Breast epithelium (tissue), 4 donors: ENCODE results near the gene XKR8. TPM values are rescaled to one million over a fixed set of nuclear protein-coding genes. Genes with fewer than 3 reads are reported as not detected.

ENCODE experiments used
- DNase-seq, 2 donors: peaks; one replicate each; pipeline ENCODE4 v3.0.0-alpha.2; 2019; ENCODE audit warnings: low spot score in 2 of 2
- H3K27ac ChIP-seq, 2 donors: fragments of 200-600 bp; sonication (generic) in 1 of 2; one replicate each; pipeline ENCODE4 v1.5.1; 2016 to 2019; ENCODE audit warnings: mild to moderate bottlenecking in 1 of 2
- H3K27me3 ChIP-seq, 2 donors: fragments of 200-600 bp; sonication (generic) in 1 of 2; one replicate each; pipeline versions ENCODE4 v1.5.1 to v1.6.0; 2017 to 2019; ENCODE audit warnings: control low read depth in 1 of 2, mild to moderate bottlenecking in 1 of 2
- H3K36me3 ChIP-seq: fragments of 200-600 bp; one replicate; pipeline ENCODE4 v1.5.1; 2019
- H3K4me1 ChIP-seq, 2 donors: fragments of 200-600 bp; sonication (generic); one replicate each; pipeline ENCODE4 v1.5.1; 2016 to 2019; ENCODE audit warnings: control low read depth in 1 of 2
- H3K4me3 ChIP-seq, 3 donors: fragments of 200-600 bp; sonication (generic); 1 replicate in 2 of 3; 2 replicates in 1 of 3; pipeline ENCODE4 v1.5.1; 2016 to 2019; ENCODE audit warnings: mild to moderate bottlenecking in 3 of 3, moderate library complexity in 2 of 3
- H3K9me3 ChIP-seq, 2 donors: fragments of 200-600 bp; sonication (generic) in 1 of 2; one replicate each; pipeline ENCODE4 v1.5.1; 2016 to 2019; ENCODE audit warnings: control low read depth in 1 of 2
- POLR2A ChIP-seq: fragments of 450-650 bp; IDR thresholded peaks from one replicate; pipeline ENCODE4 v1.6.1; 2016; ENCODE audit warnings: antibody characterized with exemption, mild to moderate bottlenecking, moderate library complexity
- POLR2AphosphoS5 ChIP-seq, 3 donors: sonication (generic); formaldehyde crosslinking; IDR thresholded peaks; one replicate each; pipeline ENCODE4 v1.6.1; 2017; ENCODE audit warnings: antibody characterized with exemption in 3 of 3
- intact Hi-C: fragments of 100-400 bp; cut with DNase I; formaldehyde crosslinking; loops from one replicate; pipeline ENCODE4 v1.15.1; 2023; ENCODE audit warnings: low total_unique reads
- total RNA-seq, 3 donors: library from RNA; depleted of rRNA; stranded (reverse); fragments of >200 nt; gene quantifications; one replicate each; pipeline ENCODE4 v1.1.0, GENCODE V29; 2016
- TF ChIP-seq, protein P1 (sequence below), 3 donors: fragments of 450-650 bp; IDR thresholded peaks; one replicate each; pipeline ENCODE4 v1.5.1; 2016 to 2017; ENCODE audit warnings: antibody characterized with exemption in 3 of 3, mild to moderate bottlenecking in 3 of 3, moderate library complexity in 3 of 3

XKR8 gene
- total RNA-seq, 3 donors from 2014 or later, result 4.2 to 6.9 (median 5.6) TPM

DNA sequence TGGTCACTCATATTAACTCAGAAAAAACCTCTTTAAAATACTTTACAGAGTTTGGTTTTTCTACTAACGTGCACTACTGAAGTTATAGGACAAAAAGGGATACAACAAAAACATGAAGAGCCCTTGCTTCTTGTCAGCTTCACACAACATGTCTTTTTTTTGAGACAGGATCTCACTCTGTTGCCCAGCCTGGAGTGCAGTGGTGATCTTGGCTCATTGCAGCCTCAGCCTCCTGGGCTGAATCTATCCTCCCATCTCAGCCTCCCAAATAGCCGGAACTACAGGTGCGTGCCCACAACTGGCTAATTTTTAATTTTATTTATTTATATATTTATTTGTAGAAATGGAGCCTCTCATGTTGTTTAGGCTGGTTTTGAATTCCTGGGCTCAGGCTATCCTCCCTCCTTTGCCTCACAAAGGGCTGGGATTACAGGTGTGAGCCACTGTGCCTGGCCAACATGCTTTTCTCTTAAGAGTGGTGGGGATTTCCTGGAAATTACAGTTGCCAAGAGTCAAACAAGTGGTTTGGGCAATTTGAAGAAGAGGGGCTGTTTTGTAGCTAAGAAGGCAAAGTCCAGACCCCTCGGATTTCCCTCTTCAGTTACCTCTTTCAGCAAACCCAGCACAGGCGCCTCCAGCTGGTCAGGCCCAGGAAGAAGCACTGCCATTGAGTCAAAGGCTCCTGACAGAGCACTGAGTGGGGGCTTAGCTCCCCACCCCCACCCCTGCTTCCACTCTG is 31.4 kb upstream of the XKR8 start:
- H3K27ac ChIP-seq, result no peak overlapping the region
- H3K4me1 ChIP-seq, result no peaks in the 10 kb centered on the region
- DNase-seq, result no peak
- no peaks in the 10 kb centered on the region for H3K27me3 ChIP-seq
- no peaks in the 10 kb centered on the region for H3K36me3 ChIP-seq
- H3K9me3 ChIP-seq, result no peaks in the 10 kb centered on the region
- H3K4me3 ChIP-seq, result no peak overlapping the region
- no peak for TF ChIP-seq POLR2A
- TF ChIP-seq, protein P1, sequence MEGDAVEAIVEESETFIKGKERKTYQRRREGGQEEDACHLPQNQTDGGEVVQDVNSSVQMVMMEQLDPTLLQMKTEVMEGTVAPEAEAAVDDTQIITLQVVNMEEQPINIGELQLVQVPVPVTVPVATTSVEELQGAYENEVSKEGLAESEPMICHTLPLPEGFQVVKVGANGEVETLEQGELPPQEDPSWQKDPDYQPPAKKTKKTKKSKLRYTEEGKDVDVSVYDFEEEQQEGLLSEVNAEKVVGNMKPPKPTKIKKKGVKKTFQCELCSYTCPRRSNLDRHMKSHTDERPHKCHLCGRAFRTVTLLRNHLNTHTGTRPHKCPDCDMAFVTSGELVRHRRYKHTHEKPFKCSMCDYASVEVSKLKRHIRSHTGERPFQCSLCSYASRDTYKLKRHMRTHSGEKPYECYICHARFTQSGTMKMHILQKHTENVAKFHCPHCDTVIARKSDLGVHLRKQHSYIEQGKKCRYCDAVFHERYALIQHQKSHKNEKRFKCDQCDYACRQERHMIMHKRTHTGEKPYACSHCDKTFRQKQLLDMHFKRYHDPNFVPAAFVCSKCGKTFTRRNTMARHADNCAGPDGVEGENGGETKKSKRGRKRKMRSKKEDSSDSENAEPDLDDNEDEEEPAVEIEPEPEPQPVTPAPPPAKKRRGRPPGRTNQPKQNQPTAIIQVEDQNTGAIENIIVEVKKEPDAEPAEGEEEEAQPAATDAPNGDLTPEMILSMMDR (IDR thresholded peaks at IDR 0.05), result no peak
- TF ChIP-seq POLR2AphosphoS5 (IDR thresholded peaks at IDR 0.05), result no peak
- intact Hi-C loops, result no loop called here

DNA sequence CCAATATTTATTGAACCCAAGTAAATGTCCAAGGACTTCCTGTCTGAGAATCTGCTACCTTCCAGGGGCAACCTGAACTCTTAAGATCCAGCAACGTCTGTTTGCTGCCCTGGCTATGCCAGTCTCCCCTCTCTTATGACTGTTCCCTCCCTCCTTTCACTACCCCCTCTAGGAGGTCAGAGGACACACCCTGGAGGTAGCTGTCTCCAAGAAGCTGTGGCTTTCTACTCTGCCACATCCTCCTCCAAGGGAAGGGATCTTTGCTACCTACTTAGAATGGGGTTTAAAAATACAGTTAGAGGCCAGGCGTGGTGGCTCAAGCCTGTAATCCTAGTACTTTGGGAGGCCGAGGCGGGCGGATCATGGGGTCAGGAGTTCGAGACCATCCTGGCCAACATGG is 28.6 kb upstream of the XKR8 start:
- Histone ChIP-seq H3K27ac (no peak overlapping the region), H3K4me3 (no peak overlapping the region), H3K4me1 (no peaks in the 10 kb centered on the region), H3K27me3 (no peaks in the 10 kb centered on the region), H3K9me3 (no peaks in the 10 kb centered on the region), H3K36me3 (no peaks in the 10 kb centered on the region)
- intact Hi-C loops, result no loop called here
- DNase-seq, result no peak
- no peak for TF ChIP-seq POLR2A
- TF ChIP-seq, protein P1 (IDR thresholded peaks at IDR 0.05), result no peak
- no peak for TF ChIP-seq POLR2AphosphoS5 (IDR thresholded peaks at IDR 0.05)

DNA sequence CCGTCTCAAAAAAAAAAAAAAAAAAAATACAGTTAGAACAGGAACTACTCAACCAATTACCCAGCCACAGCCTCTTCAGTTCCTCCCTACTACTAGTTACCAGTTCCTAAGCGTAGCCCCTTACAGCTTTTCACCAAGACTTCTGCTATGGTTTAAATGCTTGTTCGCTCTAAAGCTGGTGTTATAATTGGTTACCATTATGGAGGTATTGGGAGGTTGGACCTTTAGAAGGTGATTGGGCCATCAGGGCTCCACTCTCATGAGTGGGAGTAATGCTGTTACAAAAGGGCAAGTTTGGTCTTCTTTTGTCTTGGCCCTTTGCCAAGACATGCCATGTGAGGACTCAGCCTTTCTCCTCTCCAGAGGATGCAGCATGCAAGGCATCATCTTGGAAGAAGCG is 28.0 kb upstream of the XKR8 start:
- no peaks in the 10 kb centered on the region for H3K9me3 ChIP-seq
- no peak overlapping the region for H3K27ac ChIP-seq
- intact Hi-C loops, result no loop called here
- H3K27me3 ChIP-seq, result no peaks in the 10 kb centered on the region
- no peak for TF ChIP-seq POLR2A
- no peak for TF ChIP-seq POLR2AphosphoS5 (IDR thresholded peaks at IDR 0.05)
- TF ChIP-seq, protein P1 (IDR thresholded peaks at IDR 0.05), result no peak
- no peak overlapping the region for H3K4me3 ChIP-seq
- H3K36me3 ChIP-seq, result no peaks in the 10 kb centered on the region
- H3K4me1 ChIP-seq, result no peaks in the 10 kb centered on the region
- DNase-seq, result no peak

DNA sequence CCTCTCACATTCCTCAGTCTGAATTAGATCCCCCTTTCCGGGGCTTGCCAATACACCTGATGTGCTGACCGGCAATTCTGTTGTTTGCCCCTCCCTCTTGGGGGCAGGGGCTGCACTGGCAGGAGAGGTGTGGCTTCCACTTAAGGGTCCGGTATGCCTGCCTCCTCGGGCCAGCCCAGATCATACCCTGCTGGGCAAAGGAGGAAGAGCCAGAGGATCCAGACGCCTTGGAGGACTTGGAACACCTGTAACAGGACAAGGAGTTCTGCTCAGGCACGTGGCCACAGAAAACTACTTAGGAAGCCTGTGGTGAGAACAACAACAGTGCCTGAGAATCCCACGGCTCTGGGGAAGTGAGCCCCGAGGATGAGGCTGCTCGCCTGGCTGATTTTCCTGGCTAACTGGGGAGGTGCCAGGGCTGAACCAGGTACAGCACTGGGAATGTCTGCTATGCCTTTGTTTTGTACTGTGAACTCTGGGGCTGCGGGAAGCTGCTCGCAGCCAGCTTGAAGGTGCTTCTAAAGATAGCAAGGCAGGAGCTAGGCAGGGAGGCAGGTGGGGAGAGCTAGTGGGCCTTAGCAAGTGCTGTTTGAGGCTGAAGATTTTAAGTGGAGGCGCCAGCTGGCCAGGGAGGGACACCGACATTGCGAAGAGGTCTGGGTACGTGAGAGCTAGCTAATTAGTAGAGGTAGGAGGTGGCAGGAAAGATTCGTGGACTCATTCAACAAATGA is 24.8 kb upstream of the XKR8 start, which contains the start of gene SMPDL3B:
Gene SMPDL3B (plus strand): TSS at position 183 of the 732 bp plus-strand sequence. CDS start 184 bp downstream, at position 367.
- intact Hi-C loops, result no loop called here
- no peaks in the 10 kb centered on the region for H3K4me1 ChIP-seq
- no peak for TF ChIP-seq POLR2A
- TF ChIP-seq, protein P1 (IDR thresholded peaks at IDR 0.05), result peak in 2 of 3 donors; percentile 19 to 34
- no peak for TF ChIP-seq POLR2AphosphoS5 (IDR thresholded peaks at IDR 0.05)
- H3K4me3 ChIP-seq, result peak within 1 kb of the TSS in 2 of 3 donors; percentile 48 to 61
- no peaks in the 10 kb centered on the region for H3K27me3 ChIP-seq
- H3K36me3 ChIP-seq, result no peaks in the 10 kb centered on the region
- peak within 1 kb of the TSS; percentile 49 to 68 for H3K27ac ChIP-seq
- peak; percentile 43 to 57 for DNase-seq
- no peaks in the 10 kb centered on the region for H3K9me3 ChIP-seq

DNA sequence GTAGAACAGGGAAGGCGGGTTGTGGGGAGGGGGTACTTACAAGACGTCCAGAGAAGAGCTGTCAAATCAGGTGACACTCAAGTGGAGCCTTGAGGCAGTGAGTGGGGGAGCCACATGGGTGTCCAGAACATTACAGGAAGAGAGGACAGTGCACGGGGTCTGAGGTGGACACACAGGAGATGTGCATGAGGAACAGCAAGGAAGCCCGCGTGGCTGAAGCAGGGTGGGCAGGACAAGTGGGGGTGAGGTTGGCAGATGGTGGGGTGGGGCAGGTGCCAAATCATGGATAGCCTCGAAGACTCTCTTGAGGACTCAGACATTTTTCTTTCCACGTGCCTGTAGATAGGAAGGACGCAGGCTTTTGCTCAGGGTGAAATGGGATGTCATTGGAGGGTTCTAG is 24.1 kb upstream of the XKR8 start:
- intact Hi-C loops, result no loop called here
- Histone ChIP-seq H3K27ac (no peak overlapping the region), H3K4me1 (no peaks in the 10 kb centered on the region), H3K4me3 (peak overlapping the region in 2 of 3 donors; percentile 48 to 61), H3K36me3 (no peaks in the 10 kb centered on the region), H3K27me3 (no peaks in the 10 kb centered on the region), H3K9me3 (no peaks in the 10 kb centered on the region)
- no peak for DNase-seq
- TF ChIP-seq, protein P1 (IDR thresholded peaks at IDR 0.05), result no peak
- TF ChIP-seq POLR2A (no peak), POLR2AphosphoS5 (IDR thresholded peaks at IDR 0.05) (no peak)
